GM21390 (cell line): ENCODE data around the gene KRT4.
"Not testable (repeated sequence)": the region's sequence is repeated elsewhere in the genome, so short reads cannot be mapped to it uniquely, and the experiment has no call there.

Experiments
- ATAC-seq: cut with Tn5 transposase; IDR thresholded peaks from one replicate; pipeline ENCODE4 v1.9.1; 2021; ENCODE audit not compliant: unreplicated experiment

KRT4 gene

GRCh38 chr12:52813885-52814709, at the start of gene KRT4:
TSS of gene KRT4 (minus strand) at chr12:52814116. CDS start at chr12:52814058, 58 bp downstream.
- ATAC-seq: no peak

GRCh38 chr12:52862023-52862422, 48.1 kb upstream of the KRT4 start:
- no peak for ATAC-seq

GRCh38 chr12:52861511-52861910, 47.6 kb upstream of the KRT4 start:
- ATAC-seq: no peak

- no peak for ATAC-seq
Measured at GRCh38 chr12:52860102-52860823, 46.3 kb upstream of the KRT4 start.

- no peak for ATAC-seq
Measured at GRCh38 chr12:52857500-52857899, 43.6 kb upstream of the KRT4 start.

- no peak for ATAC-seq
Measured at GRCh38 chr12:52856787-52857186, 42.9 kb upstream of the KRT4 start.

- not testable (repeated sequence) for ATAC-seq
Measured at GRCh38 chr12:52856077-52856476, 42.2 kb upstream of the KRT4 start.

GRCh38 chr12:52851787-52852186, 37.9 kb upstream of the KRT4 start:
- ATAC-seq: no peak

- ATAC-seq: no peak
Measured at GRCh38 chr12:52850681-52851080, 36.8 kb upstream of the KRT4 start.

- no peak for ATAC-seq
Measured at GRCh38 chr12:52849511-52849910, 35.6 kb upstream of the KRT4 start.

GRCh38 chr12:52848661-52849255, 34.8 kb upstream of the KRT4 start, which contains the start of gene KRT78:
TSS of gene KRT78 (minus strand) at chr12:52848994. CDS start at chr12:52848930, 64 bp downstream.
- ATAC-seq: no peak

GRCh38 chr12:52847335-52848102, 33.6 kb upstream of the KRT4 start:
- no peak for ATAC-seq

- ATAC-seq: no peak
Measured at GRCh38 chr12:52846356-52846970, 32.5 kb upstream of the KRT4 start.

- ATAC-seq: no peak
Measured at GRCh38 chr12:52845946-52846345, 32.0 kb upstream of the KRT4 start.

- no peak for ATAC-seq
Measured at GRCh38 chr12:52844386-52844785, 30.5 kb upstream of the KRT4 start.

- no peak for ATAC-seq
Measured at GRCh38 chr12:52839436-52840105, 25.7 kb upstream of the KRT4 start.

GRCh38 chr12:52838609-52839435, 24.9 kb upstream of the KRT4 start:
- ATAC-seq: no peak

GRCh38 chr12:52837781-52838608, 24.1 kb upstream of the KRT4 start:
- ATAC-seq: no peak
